GM19099 (cell line): ENCODE data around the gene NOL12.

Experiments used
- POLR2A ChIP-seq: IDR thresholded peaks from 3 replicates; pipeline ENCODE4 v1.6.1; 2011; ENCODE audit warnings: low read depth; ENCODE audit not compliant: insufficient read length; ENCODE audit errors: extremely low read depth

Gene NOL12

GRCh38 chr22:37655252-37655563, 30.9 kb upstream of the NOL12 start:
- no peak for TF ChIP-seq POLR2A

GRCh38 chr22:37657590-37658132, 28.5 kb upstream of the NOL12 start:
- peak; percentile 3 for TF ChIP-seq POLR2A

- peak; percentile 87 for TF ChIP-seq POLR2A
These were observed 27.7 kb upstream of the NOL12 start, which contains the start of gene PDXP for GRCh38 chr22:37658133-37659065. PDXP (plus strand) TSS chr22:37658723; CDS start chr22:37658783, 60 bp downstream.

- TF ChIP-seq POLR2A, result no peak
These were observed 26.9 kb upstream of the NOL12 start for GRCh38 chr22:37659066-37659896.

GRCh38 chr22:37659897-37660708, 26.0 kb upstream of the NOL12 start:
- TF ChIP-seq POLR2A, result no peak

GRCh38 chr22:37660709-37661045, 25.5 kb upstream of the NOL12 start:
- TF ChIP-seq POLR2A, result no peak

GRCh38 chr22:37661160-37661924, 24.8 kb upstream of the NOL12 start:
- TF ChIP-seq POLR2A, result no peak

GRCh38 chr22:37662039-37662438, 24.1 kb upstream of the NOL12 start:
- TF ChIP-seq POLR2A, result no peak

GRCh38 chr22:37663521-37664140, 22.5 kb upstream of the NOL12 start:
- no peak for TF ChIP-seq POLR2A

GRCh38 chr22:37664249-37665101, 21.7 kb upstream of the NOL12 start:
- no peak for TF ChIP-seq POLR2A

GRCh38 chr22:37665487-37665886, 20.7 kb upstream of the NOL12 start:
- TF ChIP-seq POLR2A, result no peak

GRCh38 chr22:37669586-37669985, 16.6 kb upstream of the NOL12 start:
- no peak for TF ChIP-seq POLR2A
